ENCODE data around the gene BEND6. TPM values are rescaled to one million over a fixed set of nuclear protein-coding genes. Genes with fewer than 3 reads are reported as not detected.

The BEND6 gene
- total RNA-seq, 2 experiments from 2014 or later: 0.50 to 1.5 TPM

DNA sequence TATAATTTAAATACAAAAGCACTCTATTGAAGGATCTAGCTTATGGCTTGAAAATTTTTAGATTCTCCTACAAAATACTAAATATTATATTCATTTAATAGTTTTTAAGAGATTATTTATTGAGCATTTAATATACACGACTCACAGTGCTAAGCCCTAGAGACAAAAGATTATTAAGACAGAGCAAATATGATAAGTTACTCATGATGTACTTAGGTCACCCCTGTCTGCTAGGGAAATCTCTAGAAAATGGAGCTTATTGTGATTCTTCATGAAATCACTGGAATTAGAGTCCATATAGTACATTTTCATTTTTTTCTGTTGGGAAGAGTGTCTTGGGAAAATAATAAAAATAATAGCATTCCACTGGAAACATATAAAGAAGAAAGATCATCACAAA is 37.8 kb downstream of the BEND6 start:
- H4K20me1 ChIP-seq (ENCODE audit: insufficient read depth, low read length): no peaks in the 10 kb centered on the region
- H3K9me3 ChIP-seq (ENCODE audit: low read length): no peaks in the 10 kb centered on the region
- intact Hi-C loops (cut with micrococcal nuclease; ENCODE audit: unreplicated experiment): no loop called here
- no peak overlapping the region for H3K27ac ChIP-seq (ENCODE audit: low read depth, low read length, poor library complexity, severe bottlenecking)
- ChIA-PET POLR2A (interaction anchor here (0.6 kb wide), 1 partner anchor 39 kb away, joined by 3 read pairs; no protein-coding TSS in a partner anchor), CTCF (ENCODE audit: unreplicated experiment) (no interaction called here)
- H3K9me2 ChIP-seq (ENCODE audit: insufficient read depth, low read length): no peaks in the 10 kb centered on the region
- H3K79me2 ChIP-seq (ENCODE audit: insufficient read depth, low read depth, low read length): no peaks in the 10 kb centered on the region
- no peak overlapping the region for H3K4me2 ChIP-seq (ENCODE audit: low read length)
- no peak overlapping the region for H2AFZ ChIP-seq (ENCODE audit: low read length)
- TF ChIP-seq EZH2phosphoT487 (IDR thresholded peaks at IDR 0.05; ENCODE audit: borderline replicate concordance, low read depth, low read length): no peak
- TF ChIP-seq, protein P1, sequence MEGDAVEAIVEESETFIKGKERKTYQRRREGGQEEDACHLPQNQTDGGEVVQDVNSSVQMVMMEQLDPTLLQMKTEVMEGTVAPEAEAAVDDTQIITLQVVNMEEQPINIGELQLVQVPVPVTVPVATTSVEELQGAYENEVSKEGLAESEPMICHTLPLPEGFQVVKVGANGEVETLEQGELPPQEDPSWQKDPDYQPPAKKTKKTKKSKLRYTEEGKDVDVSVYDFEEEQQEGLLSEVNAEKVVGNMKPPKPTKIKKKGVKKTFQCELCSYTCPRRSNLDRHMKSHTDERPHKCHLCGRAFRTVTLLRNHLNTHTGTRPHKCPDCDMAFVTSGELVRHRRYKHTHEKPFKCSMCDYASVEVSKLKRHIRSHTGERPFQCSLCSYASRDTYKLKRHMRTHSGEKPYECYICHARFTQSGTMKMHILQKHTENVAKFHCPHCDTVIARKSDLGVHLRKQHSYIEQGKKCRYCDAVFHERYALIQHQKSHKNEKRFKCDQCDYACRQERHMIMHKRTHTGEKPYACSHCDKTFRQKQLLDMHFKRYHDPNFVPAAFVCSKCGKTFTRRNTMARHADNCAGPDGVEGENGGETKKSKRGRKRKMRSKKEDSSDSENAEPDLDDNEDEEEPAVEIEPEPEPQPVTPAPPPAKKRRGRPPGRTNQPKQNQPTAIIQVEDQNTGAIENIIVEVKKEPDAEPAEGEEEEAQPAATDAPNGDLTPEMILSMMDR (conservative IDR thresholded peaks at IDR 0.05; ENCODE audit: low read length): no peak
- no peak for DNase-seq (ENCODE audit: low spot score)
- BruUV-seq (replicated peaks): no TSS peak
- H3K4me1 ChIP-seq (ENCODE audit: insufficient read depth, low read length, poor library complexity, severe bottlenecking): no peaks in the 10 kb centered on the region
- no peak overlapping the region for H3K4me3 ChIP-seq (ENCODE audit: low read depth, low read length, poor library complexity, severe bottlenecking)
- no peaks in the 10 kb centered on the region for H3K36me3 ChIP-seq (ENCODE audit: insufficient read depth, low read length)

DNA sequence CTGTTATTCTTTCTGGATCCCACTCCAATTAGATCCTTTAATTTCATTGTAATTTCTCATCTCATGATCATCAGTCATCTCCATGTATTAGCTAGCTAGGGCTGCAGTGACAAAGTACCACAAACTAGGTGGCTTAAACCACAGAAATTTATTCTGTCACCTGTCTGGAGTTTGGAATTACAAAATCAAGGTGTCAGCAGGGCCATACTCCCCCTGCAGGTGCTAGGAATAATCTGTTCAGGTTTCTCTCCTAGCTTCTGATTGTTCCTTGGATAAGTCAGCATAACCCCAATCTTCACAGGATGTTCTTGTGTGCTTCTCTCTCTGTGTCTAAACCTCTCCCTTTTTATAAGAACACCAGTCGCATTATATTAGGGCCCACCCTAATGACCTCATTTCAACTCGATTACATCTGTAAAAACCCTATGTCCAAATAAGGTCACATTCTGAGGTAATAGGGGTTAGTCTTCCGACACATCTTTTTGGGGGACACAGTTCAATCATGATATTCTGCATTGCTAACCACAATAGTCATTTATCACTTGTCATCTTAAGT is 40.5 kb downstream of the BEND6 start:
- Histone ChIP-seq H2AFZ (ENCODE audit: low read length) (no peak overlapping the region), H3K4me1 (ENCODE audit: insufficient read depth, low read length, poor library complexity, severe bottlenecking) (no peaks in the 10 kb centered on the region), H3K27ac (ENCODE audit: low read depth, low read length, poor library complexity, severe bottlenecking) (no peak overlapping the region), H3K79me2 (ENCODE audit: insufficient read depth, low read depth, low read length) (no peaks in the 10 kb centered on the region), H3K9me2 (ENCODE audit: insufficient read depth, low read length) (no peaks in the 10 kb centered on the region), H3K4me2 (ENCODE audit: low read length) (no peak overlapping the region), H3K4me3 (ENCODE audit: low read depth, low read length, poor library complexity, severe bottlenecking) (no peak overlapping the region), H4K20me1 (ENCODE audit: insufficient read depth, low read length) (no peaks in the 10 kb centered on the region), H3K9me3 (ENCODE audit: low read length) (no peaks in the 10 kb centered on the region), H3K36me3 (ENCODE audit: insufficient read depth, low read length) (no peaks in the 10 kb centered on the region)
- DNase-seq (ENCODE audit: low spot score): peak; percentile 6
- ChIA-PET CTCF (ENCODE audit: unreplicated experiment) (no interaction called here), POLR2A (interaction anchor here (1.6 kb wide), 1 partner anchor 9 kb away, joined by 8 read pairs; no protein-coding TSS in a partner anchor)
- no TSS peak for BruUV-seq (replicated peaks)
- no peak for TF ChIP-seq EZH2phosphoT487 (IDR thresholded peaks at IDR 0.05; ENCODE audit: borderline replicate concordance, low read depth, low read length)
- TF ChIP-seq, protein P1 (conservative IDR thresholded peaks at IDR 0.05; ENCODE audit: low read length): peak; percentile 51
- intact Hi-C loops (cut with micrococcal nuclease; ENCODE audit: unreplicated experiment): no loop called here

DNA sequence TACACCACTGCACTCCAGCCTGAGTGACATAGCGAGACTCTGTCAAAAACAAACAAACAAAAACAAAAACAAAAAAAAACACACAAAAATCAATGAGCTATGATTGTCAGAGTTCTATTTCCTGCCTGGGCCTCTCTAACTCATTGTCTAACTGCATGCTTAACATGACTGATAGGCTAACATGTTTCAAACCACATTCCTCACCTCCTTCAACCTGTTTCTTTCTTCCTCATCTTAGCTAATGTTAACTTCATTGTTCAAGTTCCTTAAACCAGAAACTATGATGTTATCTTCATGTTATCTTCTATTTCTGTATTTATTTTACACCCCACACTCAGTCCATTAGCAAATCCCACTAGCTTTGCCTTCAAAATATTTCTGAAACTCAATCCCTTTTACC is 41.5 kb downstream of the BEND6 start:
- CTCF ChIA-PET (ENCODE audit: unreplicated experiment): no interaction called here
- H3K4me2 ChIP-seq (ENCODE audit: low read length): no peak overlapping the region
- H2AFZ ChIP-seq (ENCODE audit: low read length): no peak overlapping the region
- POLR2A ChIA-PET: interaction anchor here (0.6 to 0.8 kb wide), 2 partner anchors 58 to 346 kb away, joined by 3 to 5 read pairs; no protein-coding TSS in a partner anchor
- intact Hi-C loops (cut with micrococcal nuclease; ENCODE audit: unreplicated experiment): no loop called here
- no peaks in the 10 kb centered on the region for H4K20me1 ChIP-seq (ENCODE audit: insufficient read depth, low read length)
- H3K4me3 ChIP-seq (ENCODE audit: low read depth, low read length, poor library complexity, severe bottlenecking): no peak overlapping the region
- H3K9me2 ChIP-seq (ENCODE audit: insufficient read depth, low read length): no peaks in the 10 kb centered on the region
- H3K9me3 ChIP-seq (ENCODE audit: low read length): no peaks in the 10 kb centered on the region
- TF ChIP-seq EZH2phosphoT487 (IDR thresholded peaks at IDR 0.05; ENCODE audit: borderline replicate concordance, low read depth, low read length): no peak
- TF ChIP-seq, protein P1 (conservative IDR thresholded peaks at IDR 0.05; ENCODE audit: low read length): no peak
- H3K27ac ChIP-seq (ENCODE audit: low read depth, low read length, poor library complexity, severe bottlenecking): no peak overlapping the region
- no peaks in the 10 kb centered on the region for H3K4me1 ChIP-seq (ENCODE audit: insufficient read depth, low read length, poor library complexity, severe bottlenecking)
- H3K36me3 ChIP-seq (ENCODE audit: insufficient read depth, low read length): no peaks in the 10 kb centered on the region
- no peak for DNase-seq (ENCODE audit: low spot score)
- BruUV-seq (replicated peaks): no TSS peak
- no peaks in the 10 kb centered on the region for H3K79me2 ChIP-seq (ENCODE audit: insufficient read depth, low read depth, low read length)

All from OCI-LY7 (cell line).